ENCODE measurements around the gene C15orf62. TPM values are rescaled to one million over a fixed set of nuclear protein-coding genes. Genes with fewer than 3 reads are reported as not detected.

C15orf62 gene
- total RNA-seq, 4 donors from 2014 or later, result 0.59 TPM; not detected in 3

DNA sequence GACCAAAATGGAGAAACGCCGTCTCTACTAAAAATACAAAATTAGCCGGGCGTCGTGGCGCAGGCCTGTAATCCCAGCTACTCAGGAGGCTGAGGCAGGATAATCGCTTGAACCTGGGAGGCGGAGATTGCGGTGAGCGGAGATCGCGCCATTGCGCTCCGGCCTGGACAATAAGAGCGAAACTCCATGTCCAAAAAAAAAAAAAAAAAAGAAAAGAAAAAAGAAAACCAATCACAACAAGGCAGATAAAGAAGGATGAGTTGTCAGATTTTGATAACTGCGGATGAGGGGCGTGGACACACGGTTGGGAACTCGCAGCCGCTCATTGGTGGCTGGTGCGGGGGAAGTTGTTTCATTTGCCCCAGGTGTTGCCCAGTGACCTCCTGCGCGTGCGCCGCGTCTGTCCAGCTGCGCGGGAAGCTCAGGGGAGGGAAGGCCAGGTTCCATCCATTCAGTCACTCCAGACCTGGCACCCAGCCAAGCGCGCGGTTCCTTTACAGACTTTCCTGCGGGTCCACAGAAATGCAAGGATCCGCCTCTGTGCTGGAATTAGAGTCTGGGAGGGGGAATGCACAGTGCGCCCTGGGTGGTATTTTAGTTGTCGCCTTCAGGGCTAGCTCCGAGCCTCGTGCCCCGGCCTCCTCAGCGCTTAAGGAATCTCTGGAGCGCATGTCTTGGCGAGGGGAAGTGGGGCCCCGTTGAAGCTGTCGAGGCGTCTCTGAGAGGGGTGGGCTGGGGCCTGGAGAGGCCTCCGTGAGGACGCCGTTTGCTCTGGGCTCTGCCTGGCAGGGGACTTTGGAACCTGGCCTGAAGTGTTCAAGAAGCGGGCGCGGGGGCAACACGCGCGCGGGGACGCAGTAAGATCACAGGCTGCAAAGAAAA is 6.6 kb upstream of the C15orf62 start:
- Histone ChIP-seq H3K4me1 (peaks cover 0 to 37% (median 27%) of the 10 kb centered on the region in 4 donors), H3K27me3 (no peaks in the 10 kb centered on the region), H3K36me3 (peaks cover 0 to 13% (median 0%) of the 10 kb centered on the region in 3 donors), H3K27ac (peak overlapping the region in 3 of 4 donors; percentile 67 to 84 (median 78)), H3K9me3 (no peaks in the 10 kb centered on the region), H3K4me3 (peak overlapping the region; percentile 21 to 75 (median 58))
- 36 to 42% methylated on average over 42 to 50 of the region's 55 CpGs for WGBS, 2 donors
- TF ChIP-seq POLR2A (IDR thresholded peaks at IDR 0.05) (no peak), EP300 (IDR thresholded peaks at IDR 0.05) (no peak)
- TF ChIP-seq, protein P1, sequence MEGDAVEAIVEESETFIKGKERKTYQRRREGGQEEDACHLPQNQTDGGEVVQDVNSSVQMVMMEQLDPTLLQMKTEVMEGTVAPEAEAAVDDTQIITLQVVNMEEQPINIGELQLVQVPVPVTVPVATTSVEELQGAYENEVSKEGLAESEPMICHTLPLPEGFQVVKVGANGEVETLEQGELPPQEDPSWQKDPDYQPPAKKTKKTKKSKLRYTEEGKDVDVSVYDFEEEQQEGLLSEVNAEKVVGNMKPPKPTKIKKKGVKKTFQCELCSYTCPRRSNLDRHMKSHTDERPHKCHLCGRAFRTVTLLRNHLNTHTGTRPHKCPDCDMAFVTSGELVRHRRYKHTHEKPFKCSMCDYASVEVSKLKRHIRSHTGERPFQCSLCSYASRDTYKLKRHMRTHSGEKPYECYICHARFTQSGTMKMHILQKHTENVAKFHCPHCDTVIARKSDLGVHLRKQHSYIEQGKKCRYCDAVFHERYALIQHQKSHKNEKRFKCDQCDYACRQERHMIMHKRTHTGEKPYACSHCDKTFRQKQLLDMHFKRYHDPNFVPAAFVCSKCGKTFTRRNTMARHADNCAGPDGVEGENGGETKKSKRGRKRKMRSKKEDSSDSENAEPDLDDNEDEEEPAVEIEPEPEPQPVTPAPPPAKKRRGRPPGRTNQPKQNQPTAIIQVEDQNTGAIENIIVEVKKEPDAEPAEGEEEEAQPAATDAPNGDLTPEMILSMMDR (IDR thresholded peaks at IDR 0.05), result no peak
- peak; percentile 48 for DNase-seq (ENCODE audit: low spot score in 2 of 2)

DNA sequence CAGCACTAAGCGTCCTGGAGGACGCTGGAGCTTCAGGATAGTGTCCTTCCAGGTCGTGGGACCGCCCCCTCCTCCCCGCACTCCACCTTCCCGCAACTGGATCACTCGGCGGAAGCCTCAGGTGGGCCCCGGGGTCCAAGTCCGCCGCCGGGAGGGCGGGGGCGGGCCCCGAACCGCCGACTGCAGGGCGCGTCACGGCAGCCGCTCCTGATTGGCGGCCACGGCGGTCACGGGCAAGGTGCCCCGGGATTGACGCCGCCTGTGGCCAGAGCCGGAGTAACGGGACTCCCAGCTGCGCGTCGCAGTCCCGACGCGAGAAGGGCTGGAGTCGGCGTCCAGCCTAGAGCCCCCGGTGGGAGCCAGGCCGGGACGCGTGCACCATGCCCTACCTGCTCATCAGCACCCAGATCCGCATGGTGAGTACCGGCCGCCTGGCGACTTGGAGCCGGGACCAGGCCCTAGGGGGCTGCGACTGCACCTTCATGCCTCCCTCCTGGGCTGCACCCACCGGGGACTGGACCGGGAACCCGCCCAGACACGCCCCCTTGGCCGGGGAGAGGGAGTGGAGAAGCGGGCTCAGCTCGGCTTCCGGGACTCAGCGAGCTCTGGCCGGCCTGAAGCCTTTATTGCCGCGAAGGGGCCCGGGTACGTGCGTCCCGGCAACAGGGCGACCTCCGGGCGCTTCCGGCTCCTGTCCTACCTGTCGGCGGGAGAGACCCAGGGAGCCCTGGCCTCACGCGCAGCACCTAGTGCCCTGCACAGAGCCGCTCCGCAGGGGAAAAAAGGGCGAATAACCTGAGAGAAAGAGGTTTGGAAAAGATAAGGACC is 5.8 kb upstream of the C15orf62 start, which contains the start of gene GCHFR:
Gene GCHFR (plus strand): TSS at position 268 of the 828 bp plus-strand sequence. CDS start 113 bp downstream, at position 381.
- Histone ChIP-seq H3K9me3 (no peaks in the 10 kb centered on the region), H3K4me1 (peaks cover 0 to 45% (median 30%) of the 10 kb centered on the region in 4 donors), H3K27ac (peak within 1 kb of the TSS; percentile 37 to 84 (median 72)), H3K4me3 (peak within 1 kb of the TSS; percentile 21 to 75 (median 58)), H3K36me3 (peaks cover 0 to 21% (median 0%) of the 10 kb centered on the region in 3 donors), H3K27me3 (no peaks in the 10 kb centered on the region)
- WGBS, 2 donors, result 1 to 2% methylated on average over 14 to 37 of the region's 75 CpGs
- TF ChIP-seq, protein P1 (IDR thresholded peaks at IDR 0.05), result peak in 4 of 5 experiments; percentile 28 to 49 (median 40)
- TF ChIP-seq POLR2A (IDR thresholded peaks at IDR 0.05) (peak in 1 of 2 donors; percentile 43), EP300 (IDR thresholded peaks at IDR 0.05) (peak in 1 of 2 donors; percentile 36)
- peak; percentile 51 to 56 for DNase-seq (ENCODE audit: low spot score in 2 of 2)

DNA sequence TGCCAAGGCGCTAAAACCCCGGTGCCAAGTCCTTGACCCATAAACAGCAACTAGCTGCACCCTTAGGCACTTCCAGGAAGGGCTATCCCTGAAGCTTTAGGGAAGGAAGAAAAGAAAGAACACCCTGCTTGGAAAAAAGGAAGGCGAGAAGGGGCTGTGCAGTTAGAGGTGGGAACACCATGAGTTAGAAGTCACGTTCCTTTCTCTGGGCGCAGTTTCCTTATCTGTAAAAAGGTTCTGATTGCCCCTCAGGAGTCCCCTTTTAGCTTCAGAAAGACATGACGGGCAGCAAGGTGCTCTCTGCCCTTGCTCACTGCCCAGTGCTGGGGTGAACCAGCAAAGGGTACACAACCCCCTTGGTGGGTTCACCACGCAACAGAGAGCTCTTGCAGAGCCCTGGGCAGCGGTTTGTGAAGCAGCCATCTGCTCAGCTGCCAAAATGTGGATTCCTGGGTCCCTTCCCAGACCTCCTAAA is 5.1 kb upstream of the C15orf62 start:
- TF ChIP-seq POLR2A (IDR thresholded peaks at IDR 0.05) (no peak), EP300 (IDR thresholded peaks at IDR 0.05) (no peak)
- TF ChIP-seq, protein P1 (IDR thresholded peaks at IDR 0.05), result no peak
- WGBS, 2 donors, result 35 to 38% methylated on average over 8 of the region's 8 CpGs
- Histone ChIP-seq H3K4me1 (peaks cover 0 to 51% (median 34%) of the 10 kb centered on the region in 4 donors), H3K4me3 (peak overlapping the region; percentile 21 to 75 (median 58)), H3K27me3 (no peaks in the 10 kb centered on the region), H3K27ac (peak overlapping the region; percentile 37 to 84 (median 72)), H3K9me3 (no peaks in the 10 kb centered on the region), H3K36me3 (peaks cover 0 to 28% (median 0%) of the 10 kb centered on the region in 3 donors)
- DNase-seq (ENCODE audit: low spot score in 2 of 2), result no peak

DNA sequence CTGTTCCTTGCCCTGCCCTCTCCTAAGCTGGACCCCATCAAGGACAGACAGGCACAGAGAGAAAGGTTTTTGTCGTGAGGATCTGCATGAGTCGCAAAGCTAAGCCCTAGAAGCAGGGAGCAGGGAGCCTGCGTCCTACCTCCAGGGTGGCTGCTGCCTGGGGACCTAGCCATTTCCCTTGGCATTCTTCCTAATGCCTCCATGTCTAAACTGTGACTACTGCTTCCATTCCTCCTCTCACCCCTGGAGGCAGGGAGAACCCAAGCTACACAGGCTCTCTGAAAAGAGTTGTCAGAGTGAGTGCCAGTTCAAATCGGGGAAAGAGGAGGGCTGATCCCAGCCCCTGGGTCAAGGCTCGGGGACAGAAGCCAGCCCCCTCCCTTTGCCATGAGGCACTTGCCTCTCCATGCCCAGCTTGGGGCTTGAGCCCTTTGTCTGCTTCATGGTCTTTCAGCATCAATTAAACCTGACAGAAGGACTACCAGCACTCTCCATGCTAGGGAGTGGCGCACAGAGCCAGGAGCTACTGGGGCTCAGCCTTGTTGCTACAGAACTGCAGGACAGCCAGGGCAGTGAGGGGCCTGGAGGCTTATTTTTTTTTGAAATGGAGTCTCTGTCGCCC is 3.5 kb upstream of the C15orf62 start:
- H3K27me3 ChIP-seq, result no peaks in the 10 kb centered on the region
- TF ChIP-seq, protein P1 (IDR thresholded peaks at IDR 0.05), result no peak
- no peak for TF ChIP-seq POLR2A (IDR thresholded peaks at IDR 0.05)
- TF ChIP-seq EP300 (IDR thresholded peaks at IDR 0.05), result no peak
- no peak for DNase-seq (ENCODE audit: low spot score in 2 of 2)
- 61 to 76% methylated on average over 6 to 7 of the region's 7 CpGs for WGBS, 2 donors
- H3K4me3 ChIP-seq, result no peak overlapping the region
- H3K27ac ChIP-seq, result peak overlapping the region in 2 of 4 donors; percentile 67 to 78
- H3K4me1 ChIP-seq, result peaks cover 0 to 61% (median 38%) of the 10 kb centered on the region in 4 donors
- no peaks in the 10 kb centered on the region for H3K9me3 ChIP-seq
- H3K36me3 ChIP-seq, result peaks cover 0 to 44% (median 0%) of the 10 kb centered on the region in 3 donors

All from tibial nerve (tissue), 4 donors.